ENCODE measurements around the gene SCN4B.
A peak's percentile ranks its signal among the peaks of the same experiment; 100 is the strongest.

Gene SCN4B

GRCh38 chr11:118152020-118152551 is 537 bp downstream of the SCN4B start:
- DNase-seq (ENCODE audit: low spot score) = no peak

DNA sequence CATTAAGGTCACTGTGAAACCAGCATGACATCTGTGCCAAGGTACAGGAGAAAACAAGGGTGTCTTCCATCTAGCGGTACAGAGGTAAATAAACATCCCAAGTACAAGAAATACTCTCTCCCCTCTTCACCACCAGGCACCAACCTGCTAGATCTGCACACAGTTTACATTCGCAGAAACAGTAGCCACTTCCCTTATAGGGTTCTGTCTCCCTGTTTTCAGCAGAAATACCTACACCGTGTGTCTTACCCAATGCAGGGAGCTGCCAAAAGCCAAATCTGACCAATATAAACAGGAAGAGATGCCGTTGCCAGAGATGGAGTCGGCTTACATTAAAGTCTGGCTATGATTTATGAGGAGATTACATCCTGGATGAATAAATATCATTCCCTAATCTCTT is 1.2 kb downstream of the SCN4B start:
- DNase-seq (ENCODE audit: low spot score) = no peak

DNA sequence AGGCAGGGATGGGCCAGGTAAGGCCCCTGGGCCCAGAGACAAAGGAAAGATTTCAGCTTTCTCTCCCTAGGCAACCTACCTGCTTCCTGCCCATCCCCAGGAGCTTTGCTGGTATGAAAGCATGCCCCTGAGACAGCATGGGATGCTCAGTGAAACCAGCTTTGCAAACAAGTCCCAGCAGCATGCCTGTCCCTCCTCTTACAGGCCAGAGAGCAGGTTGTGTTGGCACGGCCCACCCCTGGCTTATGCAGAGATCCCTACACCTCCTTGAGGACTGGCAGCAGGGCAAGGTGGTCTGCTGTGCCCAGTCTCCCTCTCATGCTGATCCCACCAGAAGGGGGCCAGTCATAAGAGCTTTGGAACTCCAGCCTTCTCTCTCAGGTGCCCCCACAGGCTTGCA is 3.1 kb downstream of the SCN4B start:
- DNase-seq (ENCODE audit: low spot score) = no peak

DNA sequence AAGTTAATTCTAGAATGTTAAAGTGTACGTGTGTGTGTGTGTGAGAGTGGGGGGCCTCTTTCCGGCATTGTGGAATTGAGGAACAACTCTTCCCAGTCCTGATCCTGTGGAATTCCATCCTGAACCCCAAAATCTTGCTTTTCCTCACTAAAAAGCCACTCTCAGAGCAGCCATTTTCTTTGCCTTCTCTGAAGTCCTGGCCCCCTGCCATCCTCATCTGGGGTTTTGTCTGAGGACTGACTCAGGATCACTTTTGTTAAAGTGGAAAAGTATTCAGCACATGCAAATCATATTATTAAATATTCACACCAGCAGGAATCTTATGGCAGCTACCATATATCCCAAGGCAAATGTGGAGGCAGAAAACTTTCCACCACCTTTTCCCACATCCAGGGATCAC is 3.8 kb downstream of the SCN4B start:
- DNase-seq (ENCODE audit: low spot score) = no peak

GRCh38 chr11:118148240-118148639 is 4.4 kb downstream of the SCN4B start:
- DNase-seq (ENCODE audit: low spot score) = no peak

- DNase-seq (ENCODE audit: low spot score) = no peak
Observed at GRCh38 chr11:118147502-118147901, 5.1 kb downstream of the SCN4B start.

DNA sequence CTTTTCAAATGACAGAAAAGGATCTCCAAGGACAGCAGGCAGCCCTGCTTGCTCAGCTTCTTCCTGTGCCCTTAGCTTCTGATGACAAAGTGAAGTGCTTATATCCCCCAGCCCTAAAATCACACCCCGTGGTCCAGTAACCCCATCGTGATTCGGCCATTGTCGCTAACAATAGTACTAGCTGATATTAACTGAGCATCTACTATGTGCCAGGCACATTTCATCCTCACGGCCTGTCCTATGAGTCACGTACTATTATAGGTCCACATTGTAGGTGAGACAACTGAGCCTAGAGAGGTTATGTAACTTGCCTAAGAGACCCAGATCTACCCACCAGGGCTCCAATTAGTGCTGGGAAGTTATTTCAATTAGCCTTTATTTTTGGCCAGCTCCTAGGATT is 6.1 kb downstream of the SCN4B start:
- no peak for DNase-seq (ENCODE audit: low spot score)

DNA sequence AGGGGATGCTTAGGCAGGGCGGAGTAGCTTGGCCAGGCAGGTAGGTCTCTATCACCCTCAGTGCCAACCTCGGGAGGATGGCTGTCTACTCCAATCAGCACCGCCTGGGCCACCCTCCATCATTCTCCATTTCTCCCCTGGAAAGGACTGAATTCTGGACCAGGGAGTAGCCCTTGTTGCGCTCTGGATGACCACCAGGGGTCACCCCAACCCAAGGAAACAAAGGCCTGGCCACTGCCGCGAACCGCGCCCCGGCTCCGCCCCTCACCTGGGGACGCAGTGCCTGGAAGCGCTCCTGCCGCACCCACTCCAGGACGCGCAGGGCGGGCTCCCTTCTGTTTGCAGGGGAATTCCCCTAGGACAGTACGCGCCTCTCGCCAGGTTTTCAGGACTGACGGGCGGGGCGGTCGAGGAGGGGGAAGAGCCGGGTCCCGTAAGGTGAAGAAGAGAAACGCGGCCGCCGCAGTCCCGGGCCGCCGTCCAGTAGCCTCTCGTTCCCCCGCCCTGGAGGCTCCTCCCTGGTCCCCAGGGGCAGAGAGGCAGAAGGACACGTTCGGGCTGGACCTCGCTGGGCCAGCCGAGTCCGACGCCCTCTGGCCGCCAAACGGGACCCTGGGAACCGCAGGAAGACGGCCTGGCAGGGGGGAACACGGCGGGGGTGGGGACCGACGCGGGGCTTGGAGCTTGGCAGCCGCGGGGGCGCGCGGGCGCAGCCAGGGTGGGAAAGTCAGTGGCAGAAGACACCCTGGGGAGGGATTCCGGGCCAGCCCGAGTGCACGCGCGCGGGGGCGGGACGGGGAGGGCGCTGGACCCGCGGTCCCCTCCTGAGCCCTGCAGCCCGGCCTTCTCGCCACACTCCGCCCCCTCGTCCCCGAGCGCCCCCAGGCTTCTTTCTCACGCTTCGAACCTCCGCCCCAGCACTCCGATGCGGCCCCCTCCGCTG is 7.1 kb downstream of the SCN4B start:
- peak; percentile 97 for DNase-seq (ENCODE audit: low spot score)

GRCh38 chr11:118144301-118145268 is 8.0 kb downstream of the SCN4B start:
- DNase-seq (ENCODE audit: low spot score) = no peak

DNA sequence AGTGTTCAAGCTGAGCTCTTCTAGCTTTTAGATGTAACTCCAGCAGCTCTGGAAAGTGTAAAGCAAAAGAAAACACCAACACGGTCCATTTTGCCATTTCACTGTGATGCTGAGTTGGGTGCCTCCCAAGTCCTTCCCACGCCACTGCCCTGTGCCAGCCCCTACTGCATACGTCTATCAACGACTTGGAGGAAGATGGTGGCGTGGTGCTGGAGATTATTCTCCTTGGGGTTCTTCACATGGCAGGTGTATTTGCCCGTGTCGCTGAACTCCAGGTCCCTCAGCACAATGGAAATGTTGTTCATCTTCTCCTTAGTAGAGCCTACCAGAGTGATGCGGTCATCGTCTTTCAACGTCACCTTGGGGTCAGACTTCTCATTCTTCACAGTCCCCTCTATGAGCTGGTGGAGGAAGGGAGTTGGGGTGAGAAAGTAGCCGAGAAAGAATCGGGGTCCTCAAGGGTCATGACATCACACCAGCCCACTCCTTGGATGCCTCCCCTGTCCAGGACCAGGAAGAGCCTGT is 8.9 kb downstream of the SCN4B start:
- DNase-seq (ENCODE audit: low spot score) = no peak

DNA sequence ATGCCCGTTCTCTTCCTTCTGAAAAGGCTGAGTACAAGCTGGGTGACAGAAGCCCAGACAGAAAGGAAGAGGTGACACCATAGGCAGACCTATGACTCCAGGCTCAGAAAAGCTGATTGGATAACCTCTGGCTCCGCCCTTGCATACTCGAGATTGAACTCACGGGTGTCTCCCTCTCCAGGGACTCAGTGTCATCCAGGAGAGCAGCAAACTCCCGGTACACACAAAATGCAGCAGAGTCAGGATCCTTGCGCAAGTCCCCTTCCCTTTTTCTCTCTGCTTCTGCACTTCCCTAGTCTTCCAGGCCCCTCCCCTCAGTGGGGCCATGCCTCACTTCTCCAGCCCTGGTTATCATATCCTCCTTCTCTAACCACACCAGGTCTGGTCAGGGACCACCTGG is 9.8 kb downstream of the SCN4B start:
- DNase-seq (ENCODE audit: low spot score) = no peak

DNA sequence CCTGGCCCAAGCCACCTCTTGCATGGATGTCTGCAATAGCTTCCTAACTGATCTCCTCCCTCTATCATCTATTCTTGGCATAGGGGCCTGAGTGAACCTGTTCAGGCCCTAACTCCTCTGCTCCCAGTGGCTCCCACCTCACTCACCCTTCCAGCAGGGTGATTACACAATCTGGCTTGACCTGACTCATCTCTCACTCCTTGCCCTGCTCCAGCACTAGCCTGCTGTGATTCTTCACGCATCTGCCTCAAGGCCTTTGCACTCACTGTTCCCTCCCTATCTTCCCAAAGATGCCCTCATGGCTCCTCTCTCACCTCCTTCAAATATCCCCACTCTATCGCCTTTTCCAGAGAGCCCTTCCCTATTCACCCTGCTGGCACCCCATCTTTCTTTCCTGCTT is 10.5 kb downstream of the SCN4B start:
- DNase-seq (ENCODE audit: low spot score) = no peak

DNA sequence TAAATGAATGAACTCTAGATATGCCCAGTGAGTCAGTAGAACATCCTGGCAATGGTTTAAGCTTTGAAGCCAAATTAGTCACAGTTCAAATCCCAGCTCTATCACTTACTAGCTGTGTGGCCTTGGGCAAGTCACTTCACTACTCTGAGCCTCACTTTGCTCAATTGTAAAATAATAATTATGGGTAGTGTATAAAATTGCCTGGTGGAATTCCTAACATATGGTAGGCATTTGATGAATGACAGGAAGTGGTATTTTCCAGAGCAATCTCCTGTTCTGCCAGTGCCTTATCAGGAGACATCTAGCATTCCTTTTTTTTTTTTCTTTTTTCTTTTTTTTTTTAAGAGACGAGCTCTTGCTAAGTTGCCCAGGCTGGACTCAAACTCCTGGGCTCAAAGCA is 13.0 kb downstream of the SCN4B start:
- no peak for DNase-seq (ENCODE audit: low spot score)

- DNase-seq (ENCODE audit: low spot score) = no peak
Observed at GRCh38 chr11:118138839-118139420, 13.7 kb downstream of the SCN4B start.

DNA sequence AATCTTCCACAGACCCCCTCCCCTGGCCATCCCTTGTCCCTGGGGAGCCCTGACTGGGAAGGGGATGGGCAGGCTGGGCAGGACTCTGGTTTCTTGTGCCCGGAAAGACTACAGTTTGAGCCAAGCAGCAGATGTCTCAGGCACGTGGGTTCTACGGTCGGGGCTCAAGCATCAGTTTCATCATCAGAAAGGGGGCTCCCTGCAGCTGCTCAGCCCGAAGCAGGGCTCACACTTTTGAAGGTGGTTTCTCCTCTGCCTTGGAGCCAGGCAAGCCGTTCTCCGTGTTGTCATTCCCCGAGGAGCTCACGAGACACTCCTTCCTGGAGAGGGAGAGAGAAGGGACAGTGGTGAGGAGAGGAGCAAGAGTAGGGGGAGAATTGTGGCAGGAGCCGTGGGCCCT is 15.8 kb downstream of the SCN4B start:
- no peak for DNase-seq (ENCODE audit: low spot score)

DNA sequence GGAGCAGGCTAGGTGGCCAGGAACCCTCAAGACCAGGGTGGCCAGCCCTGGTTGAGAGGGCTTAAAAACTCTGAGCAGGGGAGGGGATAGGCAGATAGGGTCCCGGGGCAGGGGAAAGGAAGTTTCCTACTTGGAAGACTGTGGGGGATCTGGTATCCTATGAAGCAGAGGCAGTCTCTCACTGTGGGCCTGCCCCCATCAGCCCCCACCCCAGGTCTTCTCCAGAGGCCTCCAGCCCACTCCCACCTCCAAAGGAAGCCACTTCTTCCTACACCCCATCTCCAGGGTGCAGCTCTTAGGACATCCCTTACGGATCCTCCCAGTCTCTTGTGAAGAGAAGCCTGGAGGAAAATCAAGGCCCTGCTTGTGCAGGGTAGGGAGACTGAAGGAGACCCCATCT is 16.3 kb downstream of the SCN4B start:
- DNase-seq (ENCODE audit: low spot score) = no peak

GRCh38 chr11:118135796-118136165 is 16.8 kb downstream of the SCN4B start:
- DNase-seq (ENCODE audit: low spot score) = no peak

GRCh38 chr11:118135051-118135795 is 17.4 kb downstream of the SCN4B start:
- DNase-seq (ENCODE audit: low spot score) = no peak

- DNase-seq (ENCODE audit: low spot score) = no peak
Observed at GRCh38 chr11:118133816-118134215, 18.8 kb downstream of the SCN4B start.

GRCh38 chr11:118132385-118133151 is 20.1 kb downstream of the SCN4B start:
- DNase-seq (ENCODE audit: low spot score) = no peak

Measured in iPS-NIHi11 (cell line).